Measurements from ENCODE around the gene HK2. TPM values are rescaled to one million over a fixed set of nuclear protein-coding genes. Genes with fewer than 3 reads are reported as not detected.
A peak's percentile ranks its signal among the peaks of the same experiment; 100 is the strongest.
"Not testable (repeated sequence)": the region's sequence is repeated elsewhere in the genome, so short reads cannot be mapped to it uniquely, and the experiment has no call there.

Gene HK2
- 19.6 and 20.7 TPM in 2 replicates for total RNA-seq

DNA sequence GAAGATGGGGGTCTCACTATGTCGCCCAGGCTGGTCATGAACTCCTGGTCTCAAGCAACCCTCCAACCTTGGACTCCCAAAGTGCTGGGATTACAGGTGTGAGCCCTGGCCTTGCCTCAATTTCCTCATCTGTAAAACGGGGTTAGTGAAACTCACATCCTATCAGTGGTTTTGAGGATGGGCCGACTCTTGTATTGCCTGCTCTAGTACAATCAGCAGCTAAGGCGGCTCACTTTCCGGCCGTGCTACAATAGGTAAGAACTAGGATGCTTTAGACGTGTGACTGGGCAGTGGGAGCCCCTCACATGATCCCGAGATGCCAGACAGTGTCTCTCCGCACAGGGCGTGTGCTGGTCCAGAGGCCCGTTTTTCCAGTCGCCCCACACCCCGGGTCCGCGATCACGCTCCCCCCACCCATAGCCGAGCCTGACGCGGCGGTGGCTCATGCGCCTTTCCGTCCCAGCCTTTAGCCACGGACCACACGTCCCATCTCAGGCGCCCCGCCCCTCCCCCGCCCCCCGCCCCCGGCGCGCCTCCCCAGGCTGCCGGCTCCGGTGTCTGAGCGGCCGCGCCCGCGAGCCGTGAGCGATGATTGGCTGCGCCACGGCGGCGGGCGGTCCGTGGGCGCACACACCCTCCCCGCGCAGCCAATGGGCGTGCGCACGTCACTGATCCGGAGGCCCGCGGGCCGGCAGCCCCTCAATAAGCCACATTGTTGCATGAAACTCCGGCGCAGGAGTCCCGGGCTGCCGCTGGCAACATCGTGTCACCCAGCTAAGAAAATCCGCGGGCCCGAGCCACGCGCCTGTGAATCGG lies at the start of gene HK2:
HK2 (plus strand) TSS at position 710 of the 816 bp plus-strand sequence. CDS start 454 bp downstream, outside the sequence.
- DNase-seq (ENCODE audit: low read depth) = no peak
- Histone ChIP-seq H3K27me3 (ENCODE audit: control insufficient read depth, insufficient read depth, low read length) (no peaks in the 10 kb centered on the region), H3K36me3 (ENCODE audit: control insufficient read depth, insufficient read depth, low read length) (no peaks in the 10 kb centered on the region), H3K4me3 (ENCODE audit: low read depth, low read length) (peak within 1 kb of the TSS; percentile 67)
- TF ChIP-seq, protein P1, sequence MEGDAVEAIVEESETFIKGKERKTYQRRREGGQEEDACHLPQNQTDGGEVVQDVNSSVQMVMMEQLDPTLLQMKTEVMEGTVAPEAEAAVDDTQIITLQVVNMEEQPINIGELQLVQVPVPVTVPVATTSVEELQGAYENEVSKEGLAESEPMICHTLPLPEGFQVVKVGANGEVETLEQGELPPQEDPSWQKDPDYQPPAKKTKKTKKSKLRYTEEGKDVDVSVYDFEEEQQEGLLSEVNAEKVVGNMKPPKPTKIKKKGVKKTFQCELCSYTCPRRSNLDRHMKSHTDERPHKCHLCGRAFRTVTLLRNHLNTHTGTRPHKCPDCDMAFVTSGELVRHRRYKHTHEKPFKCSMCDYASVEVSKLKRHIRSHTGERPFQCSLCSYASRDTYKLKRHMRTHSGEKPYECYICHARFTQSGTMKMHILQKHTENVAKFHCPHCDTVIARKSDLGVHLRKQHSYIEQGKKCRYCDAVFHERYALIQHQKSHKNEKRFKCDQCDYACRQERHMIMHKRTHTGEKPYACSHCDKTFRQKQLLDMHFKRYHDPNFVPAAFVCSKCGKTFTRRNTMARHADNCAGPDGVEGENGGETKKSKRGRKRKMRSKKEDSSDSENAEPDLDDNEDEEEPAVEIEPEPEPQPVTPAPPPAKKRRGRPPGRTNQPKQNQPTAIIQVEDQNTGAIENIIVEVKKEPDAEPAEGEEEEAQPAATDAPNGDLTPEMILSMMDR (IDR thresholded peaks at IDR 0.05; ENCODE audit: insufficient read depth, low read length, poor library complexity, severe bottlenecking) = no peak

DNA sequence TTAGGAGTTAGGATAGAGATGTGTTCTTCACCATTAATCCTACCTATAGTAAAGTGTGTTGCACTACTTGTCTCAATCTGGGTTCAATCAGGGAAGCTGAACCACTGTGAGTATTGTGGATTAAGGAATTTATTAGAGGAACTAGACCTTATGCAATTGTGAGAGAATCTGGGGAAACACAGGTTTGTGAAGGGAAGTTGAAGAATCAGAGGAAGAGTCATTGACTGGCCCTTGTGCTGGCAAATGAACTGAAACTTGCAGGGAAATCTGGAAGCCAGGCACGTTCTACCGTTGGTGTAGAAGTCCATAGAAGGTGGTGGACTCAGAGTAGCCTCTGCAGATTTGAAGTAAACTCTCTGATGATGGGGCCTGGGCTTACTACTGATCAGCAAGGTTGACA lies 44.7 kb upstream of the HK2 start:
- H3K36me3 ChIP-seq (ENCODE audit: control insufficient read depth, insufficient read depth, low read length) = no peaks in the 10 kb centered on the region
- DNase-seq (ENCODE audit: low read depth) = no peak
- H3K27me3 ChIP-seq (ENCODE audit: control insufficient read depth, insufficient read depth, low read length) = no peaks in the 10 kb centered on the region
- TF ChIP-seq, protein P1 (IDR thresholded peaks at IDR 0.05; ENCODE audit: insufficient read depth, low read length, poor library complexity, severe bottlenecking) = no peak
- no peak overlapping the region for H3K4me3 ChIP-seq (ENCODE audit: low read depth, low read length)

DNA sequence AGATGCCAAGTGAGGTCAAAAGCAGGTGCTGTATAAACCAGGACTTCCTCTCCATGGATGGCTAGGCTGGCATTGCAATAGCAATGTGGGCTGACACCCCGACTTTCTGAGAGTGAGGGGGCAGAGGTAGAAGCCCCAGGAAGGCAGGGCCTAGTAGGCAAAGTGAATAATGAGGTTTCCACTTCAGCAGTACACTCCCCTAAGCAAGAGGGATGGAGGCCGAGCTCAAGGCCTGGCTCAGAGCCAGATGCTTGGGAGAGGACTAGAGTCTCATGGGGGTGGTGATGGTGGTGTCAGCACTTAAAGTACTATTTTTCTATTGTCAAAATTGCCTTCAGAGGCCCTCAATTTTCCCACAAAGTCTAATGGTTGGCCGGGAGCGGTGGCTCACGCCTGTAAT lies 41.6 kb upstream of the HK2 start:
- no peaks in the 10 kb centered on the region for H3K36me3 ChIP-seq (ENCODE audit: control insufficient read depth, insufficient read depth, low read length)
- no peak overlapping the region for H3K4me3 ChIP-seq (ENCODE audit: low read depth, low read length)
- no peaks in the 10 kb centered on the region for H3K27me3 ChIP-seq (ENCODE audit: control insufficient read depth, insufficient read depth, low read length)
- TF ChIP-seq, protein P1 (IDR thresholded peaks at IDR 0.05; ENCODE audit: insufficient read depth, low read length, poor library complexity, severe bottlenecking) = no peak
- no peak for DNase-seq (ENCODE audit: low read depth)

DNA sequence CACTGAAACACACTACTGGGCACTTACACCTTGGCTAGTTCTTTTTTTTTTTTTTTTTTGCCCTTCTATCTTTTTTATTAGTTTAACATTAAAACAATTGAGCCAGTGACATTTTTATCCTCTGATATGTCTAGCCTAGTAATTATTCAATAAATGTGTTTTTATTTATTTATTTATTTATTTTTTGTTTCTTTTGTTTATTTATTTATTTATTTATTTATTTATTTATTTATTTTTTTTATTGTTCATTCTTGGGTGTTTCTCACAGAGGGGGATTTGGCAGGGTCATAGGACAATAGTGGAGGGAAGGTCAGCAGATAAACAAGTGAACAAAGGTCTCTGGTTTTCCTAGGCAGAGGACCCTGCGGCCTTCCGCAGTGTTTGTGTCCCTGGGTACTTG lies 39.0 kb upstream of the HK2 start:
- H3K27me3 ChIP-seq (ENCODE audit: control insufficient read depth, insufficient read depth, low read length); DNase-seq (ENCODE audit: low read depth); H3K4me3 ChIP-seq (ENCODE audit: low read depth, low read length); H3K36me3 ChIP-seq (ENCODE audit: control insufficient read depth, insufficient read depth, low read length): not testable (repeated sequence)

DNA sequence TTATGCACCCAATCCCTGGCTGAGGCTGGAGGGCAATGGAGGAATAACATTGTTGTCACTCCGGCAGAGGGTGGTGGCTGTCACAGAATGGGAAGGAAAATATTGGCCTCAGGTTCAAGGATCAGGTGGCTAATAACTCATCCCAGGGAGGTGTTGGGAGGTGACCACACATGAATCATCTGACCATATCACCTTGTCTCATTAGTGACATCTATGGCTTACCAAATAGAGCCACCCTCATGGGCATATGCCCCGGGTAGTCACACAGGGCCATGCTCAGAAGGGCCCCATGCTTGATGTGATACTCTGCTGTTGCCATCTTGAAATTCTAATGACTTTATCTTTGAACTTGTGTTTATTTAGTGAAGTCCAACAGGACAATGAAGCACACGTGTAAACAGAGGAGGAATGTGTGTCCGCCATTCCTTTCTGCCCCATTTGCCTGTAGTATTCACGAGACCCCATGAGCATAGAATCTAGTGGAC lies 27.5 kb upstream of the HK2 start:
- H3K4me3 ChIP-seq (ENCODE audit: low read depth, low read length) = no peak overlapping the region
- no peaks in the 10 kb centered on the region for H3K27me3 ChIP-seq (ENCODE audit: control insufficient read depth, insufficient read depth, low read length)
- TF ChIP-seq, protein P1 (IDR thresholded peaks at IDR 0.05; ENCODE audit: insufficient read depth, low read length, poor library complexity, severe bottlenecking) = no peak
- DNase-seq (ENCODE audit: low read depth) = no peak
- H3K36me3 ChIP-seq (ENCODE audit: control insufficient read depth, insufficient read depth, low read length) = no peaks in the 10 kb centered on the region

DNA sequence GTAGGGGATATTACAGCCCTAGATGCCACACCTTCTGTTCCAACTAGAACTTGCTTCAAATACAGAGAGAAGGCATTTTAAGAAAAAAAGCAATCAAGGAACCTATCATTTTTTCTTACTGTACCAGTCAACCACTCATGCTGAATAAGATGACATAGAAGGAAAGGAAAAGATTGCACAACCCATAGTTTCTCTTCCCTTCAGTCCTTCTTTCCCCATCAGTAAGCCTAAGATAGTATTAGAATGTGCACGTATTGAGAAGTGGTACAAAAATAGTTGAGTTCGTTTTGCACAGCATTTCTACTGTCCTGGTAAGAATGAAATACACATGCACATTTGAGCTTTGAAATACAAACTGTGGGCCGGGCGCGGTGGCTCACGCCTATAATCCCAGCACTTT lies 27.0 kb upstream of the HK2 start:
- no peak for DNase-seq (ENCODE audit: low read depth)
- TF ChIP-seq, protein P1 (IDR thresholded peaks at IDR 0.05; ENCODE audit: insufficient read depth, low read length, poor library complexity, severe bottlenecking) = no peak
- peaks cover 2% of the 10 kb centered on the region for H3K27me3 ChIP-seq (ENCODE audit: control insufficient read depth, insufficient read depth, low read length)
- no peaks in the 10 kb centered on the region for H3K36me3 ChIP-seq (ENCODE audit: control insufficient read depth, insufficient read depth, low read length)
- no peak overlapping the region for H3K4me3 ChIP-seq (ENCODE audit: low read depth, low read length)

Data from kidney epithelial cell (primary cell).